HG03280 (cell line): ENCODE measurements around the gene RPGR.

Source experiments
- ATAC-seq: cut with Tn5 transposase; IDR thresholded peaks from one replicate; pipeline ENCODE4 v1.9.1; 2021; ENCODE audit warnings: mild to moderate bottlenecking, moderate library complexity; ENCODE audit not compliant: unreplicated experiment

RPGR gene

GRCh38 chrX:38332505-38332904 lies 5.2 kb upstream of the RPGR start:
- ATAC-seq, result peak; percentile 62

- no peak for ATAC-seq
Measured at GRCh38 chrX:38327775-38328081, 419 bp upstream of the RPGR start.

GRCh38 chrX:38326086-38326485 lies 1.2 kb downstream of the RPGR start:
- no peak for ATAC-seq

GRCh38 chrX:38320819-38321218 lies 6.5 kb downstream of the RPGR start:
- no peak for ATAC-seq

- ATAC-seq, result no peak
Measured at GRCh38 chrX:38318606-38319005, 8.7 kb downstream of the RPGR start.

GRCh38 chrX:38318196-38318595 lies 9.1 kb downstream of the RPGR start:
- no peak for ATAC-seq

- no peak for ATAC-seq
Measured at GRCh38 chrX:38315186-38315585, 12.1 kb downstream of the RPGR start.

- no peak for ATAC-seq
Measured at GRCh38 chrX:38313190-38313589, 14.1 kb downstream of the RPGR start.

GRCh38 chrX:38312436-38312835 lies 14.9 kb downstream of the RPGR start:
- no peak for ATAC-seq

GRCh38 chrX:38311743-38312142 lies 15.6 kb downstream of the RPGR start:
- ATAC-seq, result no peak

GRCh38 chrX:38305971-38306370 lies 21.3 kb downstream of the RPGR start:
- no peak for ATAC-seq

- ATAC-seq, result no peak
Measured at GRCh38 chrX:38304010-38304409, 23.3 kb downstream of the RPGR start.

GRCh38 chrX:38293741-38294140 lies 33.6 kb downstream of the RPGR start:
- no peak for ATAC-seq

GRCh38 chrX:38287674-38288073 lies 39.6 kb downstream of the RPGR start:
- no peak for ATAC-seq

GRCh38 chrX:38285649-38286048 lies 41.7 kb downstream of the RPGR start:
- no peak for ATAC-seq

- no peak for ATAC-seq
Measured at GRCh38 chrX:38282049-38282448, 45.3 kb downstream of the RPGR start.

GRCh38 chrX:38279188-38279587 lies 48.1 kb downstream of the RPGR start:
- ATAC-seq, result no peak

GRCh38 chrX:38278682-38279081 lies 48.6 kb downstream of the RPGR start:
- ATAC-seq, result no peak

GRCh38 chrX:38277802-38278201 lies 49.5 kb downstream of the RPGR start:
- ATAC-seq, result no peak

- no peak for ATAC-seq
Measured at GRCh38 chrX:38277136-38277535, 50.2 kb downstream of the RPGR start.

- ATAC-seq, result no peak
Measured at GRCh38 chrX:38276089-38276488, 51.2 kb downstream of the RPGR start.

- no peak for ATAC-seq
Measured at GRCh38 chrX:38275615-38276014, 51.7 kb downstream of the RPGR start.

- ATAC-seq, result no peak
Measured at GRCh38 chrX:38273453-38273852, 53.9 kb downstream of the RPGR start.

GRCh38 chrX:38271154-38271716 lies 56.1 kb downstream of the RPGR start:
- no peak for ATAC-seq
